Epithelial cell of esophagus (primary cell): ENCODE measurements around the gene RUSF1.

Source experiments
- DNase-seq: peaks from one replicate; pipeline ENCODE4 v3.0.0; 2010; ENCODE audit warnings: low read depth
- H3K4me3 ChIP-seq: 2 replicates; pipeline ENCODE4 v1.5.1; 2011; ENCODE audit warnings: mild to moderate bottlenecking, low read length, control low read depth
- CTCF ChIP-seq: IDR thresholded peaks from 2 replicates; pipeline ENCODE4 v1.5.1; 2011; ENCODE audit warnings: low read depth, mild to moderate bottlenecking, low read length, control low read depth, inconsistent platforms; ENCODE audit not compliant: insufficient read depth; ENCODE audit errors: missing control alignments

RUSF1 gene

GRCh38 chr16:31473264-31473984 is 34.8 kb downstream of the RUSF1 start:
- no peak for TF ChIP-seq CTCF
- H3K4me3 ChIP-seq, result no peak overlapping the region
- DNase-seq, result no peak

- DNase-seq, result peak; percentile 92
Measured at GRCh38 chr16:31472709-31473203, 35.4 kb downstream of the RUSF1 start.

GRCh38 chr16:31471875-31472708 is 36.1 kb downstream of the RUSF1 start, which contains the start of gene TGFB1I1:
TGFB1I1 (plus strand) TSS chr16:31472152; CDS start chr16:31472189, 37 bp downstream.
- no peak for TF ChIP-seq CTCF
- peak; percentile 50 for DNase-seq
- H3K4me3 ChIP-seq, result peak within 1 kb of the TSS; percentile 61

More at GRCh38 chr16:31472709-31473203, 35.4 kb downstream of the RUSF1 start:
- TF ChIP-seq CTCF, result peak; percentile 67
- peak overlapping the region; percentile 61 for H3K4me3 ChIP-seq

GRCh38 chr16:31471241-31471874 is 36.8 kb downstream of the RUSF1 start:
- DNase-seq, result no peak
- H3K4me3 ChIP-seq, result peak overlapping the region; percentile 61
- TF ChIP-seq CTCF, result no peak

- no peak for DNase-seq
- H3K4me3 ChIP-seq, result no peak overlapping the region
- no peak for TF ChIP-seq CTCF
Measured at GRCh38 chr16:31470615-31471014, 37.6 kb downstream of the RUSF1 start.

GRCh38 chr16:31467858-31468257 is 40.3 kb downstream of the RUSF1 start:
- no peak for TF ChIP-seq CTCF
- no peak overlapping the region for H3K4me3 ChIP-seq
- no peak for DNase-seq
